HG03175 (cell line): ENCODE results near the gene DAAM2.

Source experiments
- ATAC-seq: cut with Tn5 transposase; IDR thresholded peaks from one replicate; pipeline ENCODE4 v1.9.1; 2021; ENCODE audit warnings: mild to moderate bottlenecking, moderate library complexity; ENCODE audit not compliant: unreplicated experiment

DAAM2 gene

GRCh38 chr6:39791850-39792539 lies at the start of gene DAAM2:
Gene DAAM2, plus strand, starts transcription at chr6:39792376. Its CDS starts 63,927 bp downstream, at chr6:39856303.
- ATAC-seq: no peak

GRCh38 chr6:39746795-39747194 lies 45.4 kb upstream of the DAAM2 start:
- no peak for ATAC-seq

GRCh38 chr6:39752835-39753724 lies 39.1 kb upstream of the DAAM2 start:
- no peak for ATAC-seq

- ATAC-seq: no peak
Observed at GRCh38 chr6:39753725-39754045, 38.5 kb upstream of the DAAM2 start.

GRCh38 chr6:39754514-39755115 lies 37.6 kb upstream of the DAAM2 start:
- no peak for ATAC-seq

- ATAC-seq: no peak
Observed at GRCh38 chr6:39755231-39755630, 36.9 kb upstream of the DAAM2 start.

- no peak for ATAC-seq
Observed at GRCh38 chr6:39756582-39756981, 35.6 kb upstream of the DAAM2 start.

- ATAC-seq: no peak
Observed at GRCh38 chr6:39758905-39759605, 33.1 kb upstream of the DAAM2 start.

GRCh38 chr6:39760226-39760952 lies 31.8 kb upstream of the DAAM2 start:
- no peak for ATAC-seq

- no peak for ATAC-seq
Observed at GRCh38 chr6:39765508-39766065, 26.6 kb upstream of the DAAM2 start.

GRCh38 chr6:39769012-39769411 lies 23.2 kb upstream of the DAAM2 start:
- no peak for ATAC-seq

GRCh38 chr6:39770446-39770845 lies 21.7 kb upstream of the DAAM2 start:
- ATAC-seq: no peak

- no peak for ATAC-seq
Observed at GRCh38 chr6:39772559-39773273, 19.5 kb upstream of the DAAM2 start.

GRCh38 chr6:39773782-39774181 lies 18.4 kb upstream of the DAAM2 start:
- no peak for ATAC-seq

- no peak for ATAC-seq
Observed at GRCh38 chr6:39776581-39776980, 15.6 kb upstream of the DAAM2 start.

GRCh38 chr6:39777218-39777617 lies 15.0 kb upstream of the DAAM2 start:
- no peak for ATAC-seq

- ATAC-seq: no peak
Observed at GRCh38 chr6:39777661-39778060, 14.5 kb upstream of the DAAM2 start.

- ATAC-seq: no peak
Observed at GRCh38 chr6:39778581-39779255, 13.5 kb upstream of the DAAM2 start.

- no peak for ATAC-seq
Observed at GRCh38 chr6:39785281-39785680, 6.9 kb upstream of the DAAM2 start.
